ENCODE results near the gene GPRIN1.

DNA sequence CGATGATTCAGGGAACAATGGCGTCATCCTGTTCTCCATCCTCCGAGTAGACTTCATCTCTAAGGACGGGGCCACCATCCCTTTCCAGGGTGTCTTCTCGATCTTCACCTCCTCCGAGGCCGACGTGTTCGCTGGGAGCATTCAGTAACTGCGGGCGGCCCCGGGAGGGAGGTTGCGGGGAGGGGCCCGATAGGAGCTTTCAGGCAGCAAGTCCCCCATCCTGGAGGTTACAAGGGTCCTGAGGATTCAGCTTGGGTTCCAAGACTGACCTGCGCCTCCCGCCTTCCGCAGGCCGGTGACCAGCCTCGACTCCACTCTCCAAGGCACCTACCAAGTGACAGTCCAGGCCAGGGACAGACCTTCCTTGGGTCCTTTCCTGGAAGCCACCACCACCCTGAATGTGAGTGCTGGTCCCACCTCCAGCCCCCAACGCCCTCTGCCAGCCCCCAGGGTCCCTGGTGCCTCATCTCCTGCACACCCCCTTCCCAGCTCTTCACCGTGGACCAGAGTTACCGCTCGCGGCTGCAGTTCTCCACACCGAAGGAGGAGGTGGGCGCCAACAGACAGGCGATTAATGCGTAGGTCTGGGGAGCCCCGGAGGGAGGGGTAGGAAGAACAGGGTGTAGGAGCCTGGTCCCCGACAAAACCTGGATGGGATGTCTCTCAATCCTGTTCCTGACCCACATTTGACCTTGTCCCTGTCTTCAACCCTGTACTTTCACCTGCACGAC lies 20.8 kb downstream of the GPRIN1 start:
- no peak for TF ChIP-seq GATA3 (IDR thresholded peaks at IDR 0.05; ENCODE audit: low read depth, low read length)
- no peak for TF ChIP-seq GATA2 (IDR thresholded peaks at IDR 0.05; ENCODE audit: low read depth, low read length)

Data from SH-SY5Y (cell line).